Coronary artery (tissue), 2 donors: ENCODE results near the gene HMGXB3.

Source experiments
- DNase-seq: peaks from one replicate; pipeline ENCODE4 v3.0.0-alpha.2; 2017; ENCODE audit warnings: low spot score
- H3K27ac ChIP-seq, 2 donors: fragments of 200-600 bp; sonication (generic); one replicate each; pipeline ENCODE4 v1.5.1; 2016 to 2019
- H3K4me3 ChIP-seq: fragments of 200-600 bp; sonication (generic); 2 replicates; pipeline ENCODE4 v1.5.1; 2016; ENCODE audit warnings: mild to moderate bottlenecking, moderate library complexity
- CTCF ChIP-seq: fragments of 200-600 bp; sonication (generic); IDR thresholded peaks from one replicate; pipeline ENCODE4 v1.5.1; 2019; ENCODE audit warnings: antibody characterized with exemption

HMGXB3 gene

DNA sequence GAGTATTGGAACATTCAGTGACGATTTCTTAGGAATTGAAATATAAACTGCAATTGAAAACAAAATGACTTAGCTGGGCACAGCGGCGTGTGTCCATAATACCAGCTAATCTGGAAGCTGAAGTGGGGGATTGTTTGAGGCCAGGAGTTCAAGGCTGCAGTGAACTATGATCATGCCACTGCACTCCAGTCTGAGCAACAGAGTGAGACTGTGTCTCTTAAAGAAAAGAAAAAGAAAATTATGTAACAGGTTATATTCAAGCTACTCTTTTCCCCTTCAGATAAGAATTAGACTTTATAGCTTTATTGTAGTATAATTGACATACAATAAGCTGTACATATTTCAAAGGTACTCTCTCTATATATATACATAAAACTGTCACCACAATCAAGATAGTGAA is 33.6 kb upstream of the HMGXB3 start:
- no peak overlapping the region for H3K4me3 ChIP-seq
- no peak overlapping the region for H3K27ac ChIP-seq
- DNase-seq, result no peak
- no peak for TF ChIP-seq CTCF

DNA sequence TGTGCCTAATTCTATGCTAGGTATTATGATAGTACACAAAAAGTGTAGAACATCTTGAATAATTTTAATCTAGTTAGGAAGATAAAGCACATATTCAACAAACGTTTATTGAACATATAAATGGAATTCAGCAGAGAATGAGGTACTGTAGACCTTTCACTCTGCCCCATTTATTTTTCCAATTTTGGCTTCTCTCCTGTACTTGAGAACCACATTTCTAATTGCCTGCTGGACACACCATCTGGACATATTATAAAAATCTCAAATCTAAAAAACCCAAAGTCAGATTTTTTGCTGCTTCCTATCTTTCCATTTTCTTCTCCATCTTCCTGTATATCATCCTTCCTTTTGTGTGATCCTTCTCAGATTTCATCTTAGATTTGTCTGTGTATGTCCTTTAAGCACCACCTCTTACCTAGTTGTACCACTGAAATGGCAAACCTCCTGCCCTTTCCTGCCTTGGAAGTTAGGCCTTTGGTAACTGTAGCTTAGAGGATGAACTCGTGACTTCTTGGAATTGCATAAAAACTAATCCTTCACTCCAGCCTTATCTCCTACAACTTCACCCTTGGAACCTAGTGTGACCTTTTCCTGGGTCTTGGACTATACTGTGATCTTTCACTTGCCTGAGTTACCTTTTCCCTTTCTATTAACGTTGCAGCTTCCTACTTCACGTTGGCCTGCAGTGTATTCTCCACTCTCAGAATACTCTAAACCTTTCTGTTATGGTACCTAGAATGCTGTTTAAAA is 31.2 kb upstream of the HMGXB3 start:
- no peak overlapping the region for H3K27ac ChIP-seq
- no peak for TF ChIP-seq CTCF
- no peak overlapping the region for H3K4me3 ChIP-seq
- DNase-seq, result no peak

DNA sequence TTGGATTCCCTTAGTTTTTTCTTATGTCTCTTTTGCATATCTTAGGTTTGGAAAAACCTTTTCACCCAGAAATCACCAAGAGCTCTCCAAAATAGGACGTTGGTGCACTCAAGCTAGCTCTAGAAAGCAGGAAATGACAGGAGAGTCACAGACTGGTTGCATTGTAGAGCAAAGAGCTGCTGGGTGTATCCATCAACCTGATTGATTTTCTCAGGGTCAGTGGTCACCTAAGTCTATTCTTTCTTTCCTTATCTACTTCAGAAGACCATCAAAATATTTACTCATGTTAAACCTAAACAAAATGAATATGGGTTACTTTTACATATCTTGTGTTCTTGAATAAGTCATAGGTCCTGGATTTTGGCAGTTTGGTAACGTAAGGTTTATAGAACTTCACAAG is 25.1 kb upstream of the HMGXB3 start:
- Histone ChIP-seq H3K4me3 (no peak overlapping the region), H3K27ac (no peak overlapping the region)
- TF ChIP-seq CTCF, result no peak
- DNase-seq, result no peak

DNA sequence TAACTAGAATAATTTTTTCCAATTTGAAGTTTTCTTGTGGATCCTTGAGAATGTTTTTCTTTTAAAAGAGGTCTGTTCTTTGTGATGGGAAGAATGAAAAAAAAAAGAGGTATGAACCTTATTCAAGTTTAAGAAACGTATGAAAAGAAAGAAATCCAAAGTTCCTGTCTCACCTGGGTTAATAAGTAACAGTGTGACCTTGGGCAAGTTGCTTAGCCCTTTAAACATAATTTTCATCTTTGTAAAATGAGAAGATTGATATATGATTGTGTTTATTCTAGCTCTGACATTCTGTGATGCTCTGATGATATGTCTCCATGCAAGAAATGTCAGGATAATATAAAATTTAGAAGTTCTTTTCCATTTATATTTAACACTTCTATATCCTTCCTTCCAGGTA is 20.6 kb upstream of the HMGXB3 start:
- Histone ChIP-seq H3K4me3 (no peak overlapping the region), H3K27ac (no peak overlapping the region)
- no peak for TF ChIP-seq CTCF
- no peak for DNase-seq

DNA sequence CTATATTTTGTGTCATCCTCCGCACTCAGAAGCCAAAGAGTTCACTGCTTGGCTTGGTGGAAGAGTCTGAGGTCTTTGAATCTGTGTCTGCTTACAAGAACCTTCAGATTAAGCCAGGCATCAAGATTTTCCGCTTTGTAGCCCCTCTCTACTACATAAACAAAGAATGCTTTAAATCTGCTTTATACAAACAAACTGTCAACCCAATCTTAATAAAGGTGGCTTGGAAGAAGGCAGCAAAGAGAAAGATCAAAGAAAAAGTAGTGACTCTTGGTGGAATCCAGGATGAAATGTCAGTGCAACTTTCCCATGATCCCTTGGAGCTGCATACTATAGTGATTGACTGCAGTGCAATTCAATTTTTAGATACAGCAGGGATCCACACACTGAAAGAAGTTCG is 19.3 kb upstream of the HMGXB3 start:
- DNase-seq, result no peak
- Histone ChIP-seq H3K27ac (no peak overlapping the region), H3K4me3 (no peak overlapping the region)
- no peak for TF ChIP-seq CTCF

- DNase-seq, result no peak
- TF ChIP-seq CTCF, result no peak
- H3K4me3 ChIP-seq, result no peak overlapping the region
- no peak overlapping the region for H3K27ac ChIP-seq
Measured at GRCh38 chr5:149982505-149982904, 18.0 kb upstream of the HMGXB3 start.

- TF ChIP-seq CTCF, result no peak
- Histone ChIP-seq H3K4me3 (no peak overlapping the region), H3K27ac (no peak overlapping the region)
- DNase-seq, result no peak
Measured at GRCh38 chr5:149988126-149988525, 12.4 kb upstream of the HMGXB3 start.
